Karpas-422 (cell line): Measurements from ENCODE around the gene CLDN1. TPM values are rescaled to one million over a fixed set of nuclear protein-coding genes. Genes with fewer than 3 reads are reported as not detected.
"Not testable (repeated sequence)": the region's sequence is repeated elsewhere in the genome, so short reads cannot be mapped to it uniquely, and the experiment has no call there.

Experiments
- DNase-seq: peaks from one replicate; pipeline ENCODE4 v3.0.0-alpha.2; 2015
- H2AFZ ChIP-seq: fragments of 200-600 bp; sonication (generic); 2 replicates; pipeline ENCODE4 v1.6.1; 2014; ENCODE audit warnings: antibody characterized with exemption, low read length, mixed read lengths
- H3K27ac ChIP-seq: fragments of 200-600 bp; sonication (generic); 2 replicates; pipeline ENCODE4 v1.5.1; 2014; ENCODE audit warnings: mild to moderate bottlenecking, low read length, moderate library complexity
- H3K27me3 ChIP-seq: fragments of 200-600 bp; sonication (generic); 2 replicates; pipeline ENCODE4 v1.6.1; 2014; ENCODE audit warnings: low read length, mixed read lengths
- H3K36me3 ChIP-seq: fragments of 200-600 bp; sonication (generic); 2 replicates; pipeline ENCODE4 v1.6.1; 2014; ENCODE audit warnings: low read length, mixed read lengths; ENCODE audit not compliant: insufficient read depth
- H3K4me1 ChIP-seq: fragments of 200-600 bp; sonication (generic); 2 replicates; pipeline ENCODE4 v1.6.1; 2014; ENCODE audit warnings: mild to moderate bottlenecking, low read length, mixed read lengths
- H3K4me2 ChIP-seq: fragments of 200-600 bp; sonication (generic); 2 replicates; pipeline ENCODE4 v1.6.1; 2014; ENCODE audit warnings: low read length, low read depth, mild to moderate bottlenecking; ENCODE audit not compliant: poor library complexity, severe bottlenecking
- H3K4me3 ChIP-seq: fragments of 200-600 bp; sonication (generic); 2 replicates; pipeline ENCODE4 v1.5.1; 2014; ENCODE audit warnings: mild to moderate bottlenecking, antibody characterized with exemption, low read length, mixed read lengths
- H3K79me2 ChIP-seq: fragments of 200-600 bp; sonication (generic); 2 replicates; pipeline ENCODE4 v1.6.1; 2014; ENCODE audit warnings: mild to moderate bottlenecking, low read length, mixed read lengths
- H3K9ac ChIP-seq: fragments of 200-600 bp; sonication (generic); 2 replicates; pipeline ENCODE4 v1.6.0; 2014; ENCODE audit warnings: low read length
- H3K9me2 ChIP-seq: fragments of 200-600 bp; sonication (generic), shearing (Covaris generic); replicated peaks from 2 replicates; pipeline ENCODE4 v1.6.0; 2014; ENCODE audit warnings: mild to moderate bottlenecking, low read length, moderate library complexity; ENCODE audit not compliant: insufficient read depth
- H3K9me3 ChIP-seq: fragments of 300-700, 200-600 bp; sonication (generic); 2 replicates; pipeline ENCODE4 v1.6.1; 2014; ENCODE audit warnings: low read length, mixed read lengths
- H4K20me1 ChIP-seq: fragments of 200-600 bp; sonication (generic); 2 replicates; pipeline ENCODE4 v1.6.1; 2014; ENCODE audit warnings: mild to moderate bottlenecking, antibody characterized with exemption, low read length, low read depth; ENCODE audit not compliant: insufficient read depth
- total RNA-seq: library from RNA; depleted of rRNA; stranded (reverse); fragments of >200 nt; shearing (Covaris generic); gene quantifications from 2 replicates; pipeline ENCODE4 v1.2.3, GENCODE V29; 2014; ENCODE audit warnings: low replicate concordance

CLDN1 gene
- total RNA-seq, 1 experiment from 2014 or later = not detected

DNA sequence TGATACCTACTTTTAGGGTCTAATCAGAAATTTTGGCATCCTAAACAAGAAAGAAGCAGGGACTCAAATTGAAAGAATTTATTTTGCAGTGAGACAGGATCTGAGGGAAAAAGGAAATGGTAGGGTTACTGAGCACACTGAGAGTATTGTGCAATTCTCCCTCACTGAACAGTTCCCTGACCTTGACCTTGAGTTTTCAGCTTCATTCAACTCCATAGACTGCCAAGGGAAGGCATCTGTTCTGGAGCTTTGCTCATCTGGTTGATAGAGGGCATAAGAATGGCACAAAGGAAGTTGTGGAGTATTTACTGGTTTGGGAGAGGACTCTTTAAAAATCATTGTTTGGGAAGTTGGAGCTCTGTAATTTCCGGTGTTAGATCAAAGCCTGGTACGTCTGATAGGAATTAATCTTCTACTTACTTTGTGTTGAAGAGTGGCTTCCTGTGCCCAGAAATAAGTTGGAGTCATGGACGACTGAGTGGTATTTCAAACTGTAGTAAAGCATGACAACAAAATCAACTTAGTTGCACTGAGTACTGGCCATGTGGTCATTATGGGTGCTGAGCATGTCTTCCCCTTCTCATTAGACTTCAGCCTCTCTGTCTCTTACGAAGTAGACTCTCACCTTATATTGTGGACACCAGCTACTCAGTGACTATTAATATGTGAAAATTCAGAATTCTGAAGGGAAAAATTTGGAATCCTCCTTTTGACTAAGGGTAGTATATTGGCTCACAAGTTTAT lies 40.8 kb downstream of the CLDN1 start:
- H3K9me3 ChIP-seq = peaks cover 42% of the 10 kb centered on the region
- no peaks in the 10 kb centered on the region for H3K79me2 ChIP-seq
- H3K27me3 ChIP-seq = no peaks in the 10 kb centered on the region
- no peak overlapping the region for H3K4me3 ChIP-seq
- no peaks in the 10 kb centered on the region for H3K4me1 ChIP-seq
- no peak overlapping the region for H2AFZ ChIP-seq
- DNase-seq = no peak
- no peak overlapping the region for H3K4me2 ChIP-seq
- no peak overlapping the region for H3K9ac ChIP-seq
- no peaks in the 10 kb centered on the region for H4K20me1 ChIP-seq
- H3K9me2 ChIP-seq = no peaks in the 10 kb centered on the region
- H3K27ac ChIP-seq = no peak overlapping the region
- H3K36me3 ChIP-seq = no peaks in the 10 kb centered on the region

DNA sequence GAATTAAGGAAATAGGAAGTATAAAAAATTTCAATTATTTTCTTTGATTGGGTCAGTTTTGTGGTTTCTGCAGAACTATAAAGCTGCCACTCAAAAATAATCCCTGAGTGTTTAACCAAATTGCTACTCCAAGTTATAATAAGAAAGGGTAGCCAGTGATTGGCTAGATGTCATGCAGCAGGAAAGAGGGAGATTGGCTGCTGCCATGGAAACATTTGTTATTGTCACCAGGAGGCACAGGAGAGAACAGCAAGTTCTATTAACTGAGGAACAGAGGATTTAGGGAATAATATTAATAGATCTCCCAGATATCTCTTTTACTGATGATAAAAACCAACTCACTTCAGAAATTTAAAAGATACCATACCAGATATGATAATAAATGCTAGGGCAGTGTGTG lies 42.6 kb downstream of the CLDN1 start:
- DNase-seq = no peak
- no peaks in the 10 kb centered on the region for H3K4me1 ChIP-seq
- no peak overlapping the region for H2AFZ ChIP-seq
- H3K27ac ChIP-seq = no peak overlapping the region
- H3K4me2 ChIP-seq = no peak overlapping the region
- no peaks in the 10 kb centered on the region for H3K79me2 ChIP-seq
- no peaks in the 10 kb centered on the region; the same call in 1 of the 2 replicates for H3K9me2 ChIP-seq
- H3K4me3 ChIP-seq = no peak overlapping the region
- H3K27me3 ChIP-seq = no peaks in the 10 kb centered on the region
- no peak overlapping the region for H3K9ac ChIP-seq
- no peaks in the 10 kb centered on the region for H3K36me3 ChIP-seq
- H4K20me1 ChIP-seq = no peaks in the 10 kb centered on the region
- peaks cover 37% of the 10 kb centered on the region for H3K9me3 ChIP-seq

DNA sequence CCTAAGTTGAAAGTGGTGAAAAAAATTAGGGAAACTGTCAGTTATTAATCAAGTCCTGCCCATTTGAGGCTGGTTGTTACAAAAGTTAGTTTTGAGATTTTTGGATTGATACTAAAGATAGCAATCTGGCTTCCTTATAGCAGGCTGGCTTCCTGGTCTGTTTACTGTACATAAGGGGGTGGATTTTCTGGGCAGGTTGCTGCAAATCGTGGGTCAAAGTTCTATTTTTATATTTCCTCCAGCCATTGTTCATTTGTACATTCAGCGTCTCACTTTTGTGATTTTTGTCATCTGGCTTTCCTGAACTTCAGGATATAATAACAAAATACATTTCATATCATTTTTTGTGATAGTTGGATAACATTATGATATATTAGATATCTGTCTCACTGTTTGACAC lies 49.5 kb downstream of the CLDN1 start:
- no peak overlapping the region for H3K9ac ChIP-seq
- H2AFZ ChIP-seq = no peak overlapping the region
- no peaks in the 10 kb centered on the region for H3K4me1 ChIP-seq
- no peak for DNase-seq
- no peak overlapping the region for H3K27ac ChIP-seq
- H3K79me2 ChIP-seq = no peaks in the 10 kb centered on the region
- H3K4me2 ChIP-seq = no peak overlapping the region
- H3K27me3 ChIP-seq = no peaks in the 10 kb centered on the region
- H3K36me3 ChIP-seq = no peaks in the 10 kb centered on the region
- H3K9me2 ChIP-seq = no peaks in the 10 kb centered on the region; the same call in 1 of the 2 replicates
- H3K9me3 ChIP-seq = peaks cover 13% of the 10 kb centered on the region
- no peaks in the 10 kb centered on the region for H4K20me1 ChIP-seq
- H3K4me3 ChIP-seq = no peak overlapping the region

DNA sequence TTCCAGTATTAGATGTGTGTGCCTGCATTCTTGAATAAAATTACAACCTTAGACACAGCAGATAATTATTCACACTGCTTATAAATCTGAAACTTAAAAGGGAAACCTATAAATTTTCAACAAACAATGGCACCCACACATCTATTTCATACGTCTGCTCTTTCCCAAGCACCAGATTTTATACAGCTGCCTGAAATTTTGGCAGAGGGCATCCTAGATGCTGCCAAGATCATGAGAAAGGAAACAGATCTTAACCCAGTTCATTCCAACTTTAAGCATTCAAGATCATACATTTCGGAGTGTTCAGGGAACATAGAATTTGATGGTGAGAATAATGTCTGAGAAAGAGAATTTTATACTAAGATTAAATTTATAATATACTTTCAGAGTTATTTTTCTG lies 53.1 kb downstream of the CLDN1 start:
- Histone ChIP-seq H3K9me2 (no peaks in the 10 kb centered on the region), H3K9me3 (peaks cover 12% of the 10 kb centered on the region), H3K27ac (no peak overlapping the region), H3K4me1 (no peaks in the 10 kb centered on the region), H3K4me3 (no peak overlapping the region), H2AFZ (no peak overlapping the region), H3K9ac (no peak overlapping the region), H3K4me2 (no peak overlapping the region), H4K20me1 (no peaks in the 10 kb centered on the region), H3K27me3 (no peaks in the 10 kb centered on the region), H3K79me2 (no peaks in the 10 kb centered on the region), H3K36me3 (no peaks in the 10 kb centered on the region)
- no peak for DNase-seq

DNA sequence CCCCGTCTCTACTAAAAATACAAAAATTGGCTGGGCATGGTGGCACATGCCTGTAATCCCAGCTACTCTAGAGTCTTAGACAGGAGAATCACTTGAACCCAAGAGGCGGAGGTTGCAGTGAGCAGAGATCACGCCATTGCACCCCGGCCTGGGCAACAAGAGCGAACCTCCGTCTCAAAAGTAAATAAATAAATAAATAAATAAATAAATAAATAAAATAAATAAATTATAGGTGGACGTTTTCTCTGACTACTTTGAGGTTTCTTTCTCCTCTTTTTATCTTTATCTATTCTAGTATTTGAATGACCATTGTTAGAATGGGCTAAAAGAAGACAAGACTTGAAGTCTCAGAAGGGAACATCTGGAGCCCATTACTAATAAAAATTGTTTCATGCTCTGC lies 54.8 kb downstream of the CLDN1 start:
- not testable (repeated sequence) for H3K27me3 ChIP-seq, H3K9me3 ChIP-seq, H3K4me3 ChIP-seq, H3K36me3 ChIP-seq, H3K9me2 ChIP-seq, H3K79me2 ChIP-seq, H4K20me1 ChIP-seq, DNase-seq, H3K4me1 ChIP-seq, H2AFZ ChIP-seq, H3K4me2 ChIP-seq, H3K9ac ChIP-seq, H3K27ac ChIP-seq

DNA sequence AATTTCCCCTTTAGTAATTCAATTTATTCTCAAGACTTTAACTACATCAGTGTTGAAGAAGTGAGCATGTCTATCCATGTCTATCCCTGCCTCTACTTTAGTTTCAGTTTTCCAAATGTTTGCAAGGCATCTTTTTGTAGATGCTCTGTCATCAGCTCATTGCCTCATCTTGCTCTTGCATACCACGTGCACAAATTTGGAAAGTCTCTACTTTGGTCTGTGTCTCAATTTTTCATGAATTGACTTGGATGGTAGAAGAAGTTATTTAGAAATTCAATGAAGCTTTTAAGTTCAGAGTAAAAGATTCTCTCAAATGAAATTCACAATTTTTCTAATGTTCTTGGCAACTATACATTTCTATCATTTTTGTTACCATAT lies 55.3 kb downstream of the CLDN1 start:
- H3K4me1 ChIP-seq = no peaks in the 10 kb centered on the region
- H4K20me1 ChIP-seq = no peaks in the 10 kb centered on the region
- no peak overlapping the region for H3K9ac ChIP-seq
- H3K4me2 ChIP-seq = no peak overlapping the region
- H3K36me3 ChIP-seq = no peaks in the 10 kb centered on the region
- H3K27me3 ChIP-seq = no peaks in the 10 kb centered on the region
- H3K9me3 ChIP-seq = peaks cover 8% of the 10 kb centered on the region
- H3K79me2 ChIP-seq = no peaks in the 10 kb centered on the region
- no peaks in the 10 kb centered on the region for H3K9me2 ChIP-seq
- no peak overlapping the region for H2AFZ ChIP-seq
- H3K4me3 ChIP-seq = no peak overlapping the region
- H3K27ac ChIP-seq = no peak overlapping the region
- DNase-seq = no peak

DNA sequence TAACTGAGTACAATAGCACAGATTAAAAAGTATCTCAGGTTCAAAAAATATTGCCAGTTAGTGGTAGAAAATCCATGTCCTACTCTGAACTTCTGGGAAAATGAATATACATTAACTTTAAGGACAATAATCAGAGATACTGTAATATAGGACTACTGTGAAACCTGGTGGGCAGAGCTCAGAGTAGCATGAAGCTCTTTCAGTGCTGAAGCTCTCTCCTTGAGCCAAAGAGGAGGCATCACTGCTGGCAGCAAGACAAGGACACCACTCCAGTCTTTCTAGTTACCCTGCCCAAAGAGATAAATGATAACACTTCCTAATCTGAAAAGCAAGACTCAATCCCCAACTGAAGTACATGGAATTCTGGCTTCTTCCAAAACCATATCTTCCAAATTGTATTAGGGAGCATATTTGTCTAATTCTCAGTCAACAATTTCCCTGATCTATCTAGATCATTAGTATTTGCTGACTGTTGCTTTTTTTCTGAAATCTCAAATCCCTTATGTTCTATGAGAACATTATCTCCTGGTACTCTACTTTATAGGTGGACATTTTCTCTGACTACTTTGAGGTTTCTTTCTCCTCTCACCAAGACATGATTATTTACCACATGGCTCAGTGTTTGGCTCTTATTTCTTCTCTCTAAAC lies 55.9 kb downstream of the CLDN1 start:
- Histone ChIP-seq H3K9ac (no peak overlapping the region), H4K20me1 (no peaks in the 10 kb centered on the region), H3K9me3 (peaks cover 11% of the 10 kb centered on the region), H3K79me2 (no peaks in the 10 kb centered on the region), H3K4me1 (no peaks in the 10 kb centered on the region), H3K27me3 (no peaks in the 10 kb centered on the region), H2AFZ (no peak overlapping the region), H3K9me2 (no peaks in the 10 kb centered on the region), H3K27ac (no peak overlapping the region), H3K4me3 (no peak overlapping the region), H3K4me2 (no peak overlapping the region), H3K36me3 (no peaks in the 10 kb centered on the region)
- no peak for DNase-seq

DNA sequence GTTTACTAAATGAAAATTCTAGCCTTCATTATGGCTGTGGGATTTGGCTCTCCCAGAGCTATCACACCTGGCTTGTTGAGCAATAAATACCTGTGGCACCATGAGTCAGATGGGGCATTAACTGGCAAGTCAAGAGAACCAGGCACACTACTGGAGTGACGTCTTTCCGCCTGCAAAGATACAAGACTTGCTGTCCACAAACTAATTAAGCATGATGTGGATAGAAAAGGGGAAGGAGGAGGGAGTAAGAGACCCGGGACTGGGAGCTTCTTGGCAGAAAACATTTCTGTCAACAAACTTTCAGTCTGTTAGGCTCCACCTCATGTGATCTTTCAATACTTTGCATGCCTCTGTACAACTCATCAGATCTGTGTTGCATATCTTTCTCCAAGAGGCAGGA lies 56.5 kb downstream of the CLDN1 start:
- no peaks in the 10 kb centered on the region for H3K79me2 ChIP-seq
- no peak overlapping the region for H2AFZ ChIP-seq
- no peaks in the 10 kb centered on the region for H3K27me3 ChIP-seq
- H4K20me1 ChIP-seq = no peaks in the 10 kb centered on the region
- H3K9me2 ChIP-seq = no peaks in the 10 kb centered on the region
- DNase-seq = no peak
- peaks cover 12% of the 10 kb centered on the region for H3K9me3 ChIP-seq
- H3K27ac ChIP-seq = no peak overlapping the region
- H3K9ac ChIP-seq = no peak overlapping the region
- H3K4me3 ChIP-seq = no peak overlapping the region
- H3K4me1 ChIP-seq = no peaks in the 10 kb centered on the region
- H3K4me2 ChIP-seq = no peak overlapping the region
- no peaks in the 10 kb centered on the region for H3K36me3 ChIP-seq
